ENCODE results near the gene CEACAM18.
"Not testable (repeated sequence)": the region's sequence is repeated elsewhere in the genome, so short reads cannot be mapped to it uniquely, and the experiment has no call there.

The CEACAM18 gene

GRCh38 chr19:51440846-51441409 lies 37.4 kb upstream of the CEACAM18 start:
- no peak for DNase-seq (ENCODE audit: low read depth)
- H3K4me3 ChIP-seq (ENCODE audit: low read depth, low read length), result peak overlapping the region; percentile 22; the same call in 1 of the 2 replicates
- TF ChIP-seq CTCF (IDR thresholded peaks at IDR 0.05; ENCODE audit: low read depth, low read length, missing control alignments), result no peak

GRCh38 chr19:51441410-51442390 lies 36.6 kb upstream of the CEACAM18 start:
- peak; percentile 91 for DNase-seq (ENCODE audit: low read depth)
- peak; percentile 9 for TF ChIP-seq CTCF (IDR thresholded peaks at IDR 0.05; ENCODE audit: low read depth, low read length, missing control alignments)
- H3K4me3 ChIP-seq (ENCODE audit: low read depth, low read length), result peak overlapping the region; percentile 22

- DNase-seq (ENCODE audit: low read depth); H3K4me3 ChIP-seq (ENCODE audit: low read depth, low read length): not testable (repeated sequence)
Observed at GRCh38 chr19:51447510-51447909, 30.8 kb upstream of the CEACAM18 start.

GRCh38 chr19:51448011-51448410 lies 30.3 kb upstream of the CEACAM18 start:
- no peak for DNase-seq (ENCODE audit: low read depth)
- H3K4me3 ChIP-seq (ENCODE audit: low read depth, low read length), result no peak overlapping the region
- no peak for TF ChIP-seq CTCF (IDR thresholded peaks at IDR 0.05; ENCODE audit: low read depth, low read length, missing control alignments)

GRCh38 chr19:51448411-51449016 lies 29.8 kb upstream of the CEACAM18 start:
- TF ChIP-seq CTCF (IDR thresholded peaks at IDR 0.05; ENCODE audit: low read depth, low read length, missing control alignments), result no peak
- H3K4me3 ChIP-seq (ENCODE audit: low read depth, low read length), result no peak overlapping the region
- DNase-seq (ENCODE audit: low read depth), result no peak

GRCh38 chr19:51450730-51451307 lies 27.5 kb upstream of the CEACAM18 start:
- no peak overlapping the region for H3K4me3 ChIP-seq (ENCODE audit: low read depth, low read length)
- no peak for DNase-seq (ENCODE audit: low read depth)
- TF ChIP-seq CTCF (IDR thresholded peaks at IDR 0.05; ENCODE audit: low read depth, low read length, missing control alignments), result no peak

All from GM12864 (cell line).